Measurements from ENCODE around the gene MATN3. TPM values are rescaled to one million over a fixed set of nuclear protein-coding genes. Genes with fewer than 3 reads are reported as not detected.
A peak's percentile ranks its signal among the peaks of the same experiment; 100 is the strongest.

Gene MATN3
- total RNA-seq, 1 experiment from 2014 or later = 1.6 TPM

DNA sequence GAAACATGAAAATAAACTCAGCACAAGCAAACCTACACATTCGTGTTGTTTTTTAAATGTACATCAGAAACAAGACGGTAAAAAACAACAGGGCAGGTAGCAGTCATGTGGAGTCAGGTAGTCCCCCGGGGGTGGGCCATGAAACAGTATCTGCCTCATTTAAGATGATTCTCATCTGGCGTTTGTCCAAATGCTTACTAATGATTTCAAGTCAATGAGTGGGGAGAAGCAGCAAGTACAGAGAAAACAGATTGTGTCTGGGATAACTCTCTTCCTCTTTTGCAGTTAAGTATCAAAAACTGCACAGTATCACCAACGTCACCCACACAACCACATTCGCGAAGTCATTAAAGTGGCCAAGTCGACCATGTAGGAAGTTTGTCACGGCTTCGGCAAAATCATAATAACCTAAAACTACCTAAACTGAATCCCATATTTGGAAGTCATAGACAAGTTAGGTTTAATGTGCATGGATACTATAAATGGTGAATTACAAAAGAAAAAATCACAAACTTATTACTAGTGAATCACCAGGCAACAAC lies 37.7 kb upstream of the MATN3 start:
- Histone ChIP-seq H3K9me2 (replicated peaks; ENCODE audit: low read length) (no peaks in the 10 kb centered on the region), H3K4me3 (ENCODE audit: low read length) (peak overlapping the region; percentile 79), H3K27me3 (ENCODE audit: low read length) (no peaks in the 10 kb centered on the region), H2AFZ (ENCODE audit: low read length) (peak overlapping the region; percentile 94), H3K27ac (ENCODE audit: low read length) (peak overlapping the region; percentile 91), H3K4me2 (ENCODE audit: low read length) (peak overlapping the region; percentile 95), H3K79me2 (ENCODE audit: low read length) (peaks cover 58% of the 10 kb centered on the region), H3K9ac (ENCODE audit: low read length) (peak overlapping the region; percentile 93), H3K9me3 (ENCODE audit: low read length) (no peaks in the 10 kb centered on the region), H4K20me1 (ENCODE audit: low read length) (peaks cover 24% of the 10 kb centered on the region), H3K4me1 (ENCODE audit: insufficient read depth, low read length) (peaks cover 33% of the 10 kb centered on the region), H3K36me3 (ENCODE audit: low read depth, low read length) (no peaks in the 10 kb centered on the region), H3F3A (ENCODE audit: low read length, unreplicated experiment) (peaks cover 5% of the 10 kb centered on the region)
- BruUV-seq (replicated peaks) = no TSS peak
- DNase-seq (peak; percentile 82), ATAC-seq (no peak)
- TF ChIP-seq EZH2phosphoT487 (IDR thresholded peaks at IDR 0.05; ENCODE audit: borderline replicate concordance, low read length) = no peak
- TF ChIP-seq, protein P1, sequence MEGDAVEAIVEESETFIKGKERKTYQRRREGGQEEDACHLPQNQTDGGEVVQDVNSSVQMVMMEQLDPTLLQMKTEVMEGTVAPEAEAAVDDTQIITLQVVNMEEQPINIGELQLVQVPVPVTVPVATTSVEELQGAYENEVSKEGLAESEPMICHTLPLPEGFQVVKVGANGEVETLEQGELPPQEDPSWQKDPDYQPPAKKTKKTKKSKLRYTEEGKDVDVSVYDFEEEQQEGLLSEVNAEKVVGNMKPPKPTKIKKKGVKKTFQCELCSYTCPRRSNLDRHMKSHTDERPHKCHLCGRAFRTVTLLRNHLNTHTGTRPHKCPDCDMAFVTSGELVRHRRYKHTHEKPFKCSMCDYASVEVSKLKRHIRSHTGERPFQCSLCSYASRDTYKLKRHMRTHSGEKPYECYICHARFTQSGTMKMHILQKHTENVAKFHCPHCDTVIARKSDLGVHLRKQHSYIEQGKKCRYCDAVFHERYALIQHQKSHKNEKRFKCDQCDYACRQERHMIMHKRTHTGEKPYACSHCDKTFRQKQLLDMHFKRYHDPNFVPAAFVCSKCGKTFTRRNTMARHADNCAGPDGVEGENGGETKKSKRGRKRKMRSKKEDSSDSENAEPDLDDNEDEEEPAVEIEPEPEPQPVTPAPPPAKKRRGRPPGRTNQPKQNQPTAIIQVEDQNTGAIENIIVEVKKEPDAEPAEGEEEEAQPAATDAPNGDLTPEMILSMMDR (conservative IDR thresholded peaks at IDR 0.05; ENCODE audit: low read depth, low read length) = no peak
- no peak for TF ChIP-seq EZH2 (IDR thresholded peaks at IDR 0.05; ENCODE audit: low read length, unreplicated experiment)
- intact Hi-C loops (cut with micrococcal nuclease) = loop anchor here (5.0 kb wide), 1 partner anchor 138 kb away; no protein-coding TSS in a partner anchor
- CTCF ChIA-PET = interaction anchor here (0.7 kb wide), 1 partner anchor 16 kb away, joined by 4 read pairs; no protein-coding TSS in a partner anchor
- POLR2A ChIA-PET (ENCODE audit: unreplicated experiment) = interaction anchor here (0.7 kb wide), 1 partner anchor 8 kb away, joined by 4 read pairs; no protein-coding TSS in a partner anchor

DNA sequence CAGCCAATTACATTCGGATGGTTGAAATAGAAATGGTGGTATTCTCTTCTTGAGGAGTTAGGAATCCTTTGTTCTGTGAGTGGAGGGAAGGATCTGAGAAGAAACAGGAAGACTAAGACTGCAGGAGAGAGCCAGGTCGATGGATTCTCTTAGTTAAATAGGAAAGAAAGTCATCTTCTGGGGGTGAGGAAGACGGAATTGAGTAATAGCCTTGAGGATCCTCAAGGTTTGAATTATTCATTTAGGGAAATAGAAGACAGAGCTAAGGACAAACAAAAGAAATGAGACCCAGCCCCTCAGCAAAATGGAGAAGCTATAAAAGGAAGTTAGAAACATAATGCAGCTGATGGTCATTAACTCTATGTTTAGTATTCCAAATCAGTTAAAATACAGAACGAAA lies 37.2 kb upstream of the MATN3 start:
- Histone ChIP-seq H3K9ac (ENCODE audit: low read length) (peak overlapping the region; percentile 93), H3K4me3 (ENCODE audit: low read length) (peak overlapping the region; percentile 79), H3K36me3 (ENCODE audit: low read depth, low read length) (no peaks in the 10 kb centered on the region), H3K4me2 (ENCODE audit: low read length) (peak overlapping the region; percentile 95), H4K20me1 (ENCODE audit: low read length) (peaks cover 24% of the 10 kb centered on the region), H2AFZ (ENCODE audit: low read length) (peak overlapping the region; percentile 4), H3K4me1 (ENCODE audit: insufficient read depth, low read length) (peaks cover 33% of the 10 kb centered on the region), H3F3A (ENCODE audit: low read length, unreplicated experiment) (peaks cover 5% of the 10 kb centered on the region), H3K79me2 (ENCODE audit: low read length) (peaks cover 63% of the 10 kb centered on the region), H3K9me2 (replicated peaks; ENCODE audit: low read length) (no peaks in the 10 kb centered on the region), H3K27me3 (ENCODE audit: low read length) (no peaks in the 10 kb centered on the region), H3K27ac (ENCODE audit: low read length) (peak overlapping the region; percentile 91), H3K9me3 (ENCODE audit: low read length) (no peaks in the 10 kb centered on the region)
- POLR2A ChIA-PET (ENCODE audit: unreplicated experiment) = no interaction called here
- no TSS peak for BruUV-seq (replicated peaks)
- TF ChIP-seq, protein P1 (conservative IDR thresholded peaks at IDR 0.05; ENCODE audit: low read depth, low read length) = no peak
- TF ChIP-seq EZH2phosphoT487 (IDR thresholded peaks at IDR 0.05; ENCODE audit: borderline replicate concordance, low read length) = no peak
- TF ChIP-seq EZH2 (IDR thresholded peaks at IDR 0.05; ENCODE audit: low read length, unreplicated experiment) = no peak
- no peak for DNase-seq
- ATAC-seq = no peak
- intact Hi-C loops (cut with micrococcal nuclease) = loop anchor here (5.0 kb wide), 1 partner anchor 137 kb away; no protein-coding TSS in a partner anchor
- CTCF ChIA-PET = no interaction called here

Measured in PC-3 (cell line).